Activated T-helper 17 cell treated with anti-CD3 and anti-CD28 coated beads, Interleukin-2, amount 50 U/mL, for 72 hours (primary cell): ENCODE data around the gene KRT74. TPM values are rescaled to one million over a fixed set of nuclear protein-coding genes. Genes with fewer than 3 reads are reported as not detected.
"Not testable (repeated sequence)": the region's sequence is repeated elsewhere in the genome, so short reads cannot be mapped to it uniquely, and the experiment has no call there.

Source experiments
- ATAC-seq: fragments of 150-1000 bp; cut with Tn5 transposase; replicated peaks from 2 replicates; pipeline ENCODE4 v1.10.0; 2021; ENCODE audit warnings: mild to moderate bottlenecking, moderate library complexity
- H3K27ac Mint-ChIP-seq: one replicate; pipeline ENCODE4 v1.8.0; 2022; ENCODE audit warnings: mixed read lengths
- H3K27me3 Mint-ChIP-seq: one replicate; pipeline ENCODE4 v1.8.0; 2022; ENCODE audit warnings: mixed read lengths
- H3K36me3 Mint-ChIP-seq: one replicate; pipeline ENCODE4 v1.8.0; 2022; ENCODE audit warnings: low read depth, mild to moderate bottlenecking, mixed read lengths
- H3K4me1 Mint-ChIP-seq: one replicate; pipeline ENCODE4 v1.8.0; 2022; ENCODE audit warnings: mixed read lengths
- H3K4me3 Mint-ChIP-seq: one replicate; pipeline ENCODE4 v1.8.0; 2022; ENCODE audit warnings: mild to moderate bottlenecking, mixed read lengths
- H3K9me3 Mint-ChIP-seq: one replicate; pipeline ENCODE4 v1.8.0; 2022; ENCODE audit warnings: mixed read lengths
- total RNA-seq, 2 donors: library from RNA; stranded (reverse); gene quantifications; one replicate each; pipeline ENCODE4 v1.2.3, GENCODE V29; 2022

Gene KRT74
- total RNA-seq, 2 donors from 2014 or later = not detected

DNA sequence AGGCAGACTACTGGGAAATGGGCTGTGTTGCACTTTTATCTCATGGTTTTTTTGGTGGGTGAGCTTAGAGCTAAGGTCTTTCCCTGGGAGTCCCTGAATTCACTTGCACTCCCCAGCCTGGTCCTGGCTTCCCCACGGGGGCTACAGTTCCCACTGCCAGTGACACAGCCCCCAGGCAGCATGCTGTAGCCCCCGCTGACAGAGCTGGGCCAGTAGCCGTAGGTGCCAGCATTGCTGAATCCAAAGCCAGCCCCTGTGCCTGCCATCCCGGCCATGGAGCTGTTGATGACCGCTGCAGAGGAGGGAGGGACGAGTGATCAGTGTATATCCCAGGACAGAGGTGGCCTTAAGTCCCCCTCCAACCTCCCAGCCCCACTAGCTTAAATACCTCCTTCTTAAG, 34.5 kb upstream of the KRT74 start:
- ATAC-seq = no peak
- H3K9me3 Mint-ChIP-seq = no peaks in the 10 kb centered on the region
- no peak overlapping the region for H3K4me3 Mint-ChIP-seq
- peaks cover 8% of the 10 kb centered on the region for H3K27me3 Mint-ChIP-seq
- H3K4me1 Mint-ChIP-seq = peaks cover 20% of the 10 kb centered on the region
- H3K27ac Mint-ChIP-seq = no peak overlapping the region
- no peaks in the 10 kb centered on the region for H3K36me3 Mint-ChIP-seq

GRCh38 chr12:52607314-52607713, 33.7 kb upstream of the KRT74 start:
- H3K27me3 Mint-ChIP-seq = peaks cover 8% of the 10 kb centered on the region
- peaks cover 20% of the 10 kb centered on the region for H3K4me1 Mint-ChIP-seq
- no peak for ATAC-seq
- H3K9me3 Mint-ChIP-seq = no peaks in the 10 kb centered on the region
- no peaks in the 10 kb centered on the region for H3K36me3 Mint-ChIP-seq
- H3K27ac Mint-ChIP-seq = no peak overlapping the region
- no peak overlapping the region for H3K4me3 Mint-ChIP-seq

- Mint-ChIP-seq H3K27me3 (peaks cover 7% of the 10 kb centered on the region), H3K4me1 (peaks cover 20% of the 10 kb centered on the region), H3K4me3 (no peak overlapping the region), H3K36me3 (no peaks in the 10 kb centered on the region), H3K9me3 (no peaks in the 10 kb centered on the region), H3K27ac (no peak overlapping the region)
- no peak for ATAC-seq
These were observed 33.1 kb upstream of the KRT74 start for GRCh38 chr12:52606581-52607218.

DNA sequence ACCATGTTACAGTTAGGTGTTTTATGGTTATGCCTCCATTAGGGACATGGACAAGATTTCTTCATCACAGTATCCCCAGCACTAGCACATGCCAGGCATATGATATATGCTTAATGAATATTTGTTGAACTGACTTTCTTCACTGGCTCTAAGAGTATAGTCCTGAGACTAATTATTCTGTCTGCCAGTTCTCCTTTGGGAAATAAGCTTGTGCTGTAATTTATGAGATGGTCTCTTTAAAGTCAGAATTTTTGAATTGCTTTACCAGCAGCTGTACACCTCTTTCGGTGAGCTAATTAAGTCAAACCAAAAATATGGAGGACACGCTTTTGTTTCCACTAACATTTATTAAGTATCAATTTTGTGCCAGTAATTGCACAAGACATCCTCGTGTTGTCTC, 32.5 kb upstream of the KRT74 start:
- Mint-ChIP-seq H3K9me3 (no peaks in the 10 kb centered on the region), H3K4me1 (peaks cover 20% of the 10 kb centered on the region), H3K27ac (no peak overlapping the region), H3K4me3 (no peak overlapping the region), H3K27me3 (peaks cover 5% of the 10 kb centered on the region), H3K36me3 (no peaks in the 10 kb centered on the region)
- no peak for ATAC-seq

DNA sequence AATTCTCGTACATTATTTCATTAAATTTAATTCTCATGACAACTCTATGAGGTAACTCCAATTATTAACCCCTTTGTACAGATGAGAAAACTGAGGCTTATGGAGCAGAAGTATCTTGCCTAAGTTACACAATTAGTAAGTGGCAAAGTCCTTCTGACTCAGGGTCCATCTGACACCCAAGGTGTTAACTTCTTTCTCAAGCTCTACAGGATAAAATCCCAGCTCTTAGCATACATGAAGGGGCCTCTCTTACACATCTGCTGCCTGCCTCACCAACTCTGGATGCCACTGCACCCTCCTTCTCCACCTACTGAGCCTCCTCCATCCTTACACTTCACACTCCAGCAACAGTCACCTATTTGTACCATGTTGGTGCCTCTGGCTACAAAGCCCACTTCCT, 31.9 kb upstream of the KRT74 start:
- no peak for ATAC-seq
- H3K27ac Mint-ChIP-seq = no peak overlapping the region
- peaks cover 5% of the 10 kb centered on the region for H3K27me3 Mint-ChIP-seq

DNA sequence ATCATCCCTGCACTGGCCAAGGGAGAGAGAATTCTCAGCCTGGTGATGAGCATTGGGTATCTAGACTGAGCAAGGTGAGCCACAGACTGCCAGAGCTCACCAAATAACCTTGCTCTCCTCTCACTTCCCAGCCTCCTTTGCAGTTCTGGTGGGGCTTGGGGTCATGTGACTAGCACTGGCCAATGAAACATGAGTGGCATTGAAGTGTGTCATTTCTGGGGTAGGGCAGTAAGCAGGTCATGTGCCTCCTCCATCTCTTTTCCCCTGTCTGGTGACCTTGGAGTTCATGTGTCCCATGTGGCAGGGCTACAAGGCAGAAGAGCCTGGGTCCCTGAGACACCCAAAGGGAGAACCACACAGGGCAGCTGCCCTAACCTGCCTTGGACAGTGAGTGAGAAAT, 31.2 kb upstream of the KRT74 start:
- H3K36me3 Mint-ChIP-seq = no peaks in the 10 kb centered on the region
- H3K27ac Mint-ChIP-seq = no peak overlapping the region
- H3K4me3 Mint-ChIP-seq = no peak overlapping the region
- H3K9me3 Mint-ChIP-seq = no peaks in the 10 kb centered on the region
- peaks cover 9% of the 10 kb centered on the region for H3K27me3 Mint-ChIP-seq
- peaks cover 20% of the 10 kb centered on the region for H3K4me1 Mint-ChIP-seq
- ATAC-seq = no peak

More for the DNA sequence above, 31.9 kb upstream of the KRT74 start:
- H3K36me3 Mint-ChIP-seq = no peaks in the 10 kb centered on the region
- no peak overlapping the region for H3K4me3 Mint-ChIP-seq
- no peaks in the 10 kb centered on the region for H3K9me3 Mint-ChIP-seq
- peaks cover 20% of the 10 kb centered on the region for H3K4me1 Mint-ChIP-seq

- H3K4me1 Mint-ChIP-seq = peaks cover 16% of the 10 kb centered on the region
- peaks cover 24% of the 10 kb centered on the region for H3K27me3 Mint-ChIP-seq
- no peaks in the 10 kb centered on the region for H3K9me3 Mint-ChIP-seq
- ATAC-seq = no peak
- H3K36me3 Mint-ChIP-seq = no peaks in the 10 kb centered on the region
- no peak overlapping the region for H3K27ac Mint-ChIP-seq
- no peak overlapping the region for H3K4me3 Mint-ChIP-seq
These were observed 29.7 kb upstream of the KRT74 start for GRCh38 chr12:52603314-52603713.

GRCh38 chr12:52602552-52602951, 28.9 kb upstream of the KRT74 start:
- Mint-ChIP-seq H3K4me1 (peaks cover 12% of the 10 kb centered on the region), H3K36me3 (no peaks in the 10 kb centered on the region), H3K27me3 (peaks cover 20% of the 10 kb centered on the region), H3K27ac (no peak overlapping the region), H3K9me3 (no peaks in the 10 kb centered on the region), H3K4me3 (no peak overlapping the region)
- ATAC-seq = no peak

DNA sequence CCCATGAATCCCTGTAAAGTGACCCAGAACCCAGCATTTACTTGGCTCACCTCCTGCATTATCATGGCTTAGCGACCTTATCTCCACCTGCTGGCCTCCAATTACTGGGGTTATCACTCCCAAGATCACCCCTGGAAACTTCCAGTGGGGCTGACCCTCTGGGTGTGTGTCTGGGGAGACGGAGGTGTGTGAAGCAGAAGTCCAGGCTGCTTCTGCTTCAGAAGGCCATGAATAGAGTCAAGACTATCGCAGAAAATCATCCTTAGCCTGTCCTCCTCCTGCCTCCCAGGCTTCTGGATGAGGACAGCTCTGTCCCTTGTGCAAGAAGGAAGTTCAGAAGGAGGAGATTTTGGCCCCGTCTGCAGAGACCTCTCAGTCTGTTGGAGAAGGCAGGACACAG, 28.0 kb upstream of the KRT74 start:
- Mint-ChIP-seq H3K4me3 (no peak overlapping the region), H3K9me3 (no peaks in the 10 kb centered on the region)
- no peak for ATAC-seq

GRCh38 chr12:52600941-52601481, 27.4 kb upstream of the KRT74 start, which contains the start of gene KRT72:
Gene KRT72, minus strand, starts transcription at chr12:52601463. Its CDS starts 11 bp downstream, at chr12:52601452.
- no peaks in the 10 kb centered on the region for H3K9me3 Mint-ChIP-seq
- no peak within 1 kb of the TSS for H3K27ac Mint-ChIP-seq
- H3K4me1 Mint-ChIP-seq = peaks cover 6% of the 10 kb centered on the region
- H3K4me3 Mint-ChIP-seq = no peak within 1 kb of the TSS
- H3K27me3 Mint-ChIP-seq = peaks cover 19% of the 10 kb centered on the region
- no peak for ATAC-seq
- no peaks in the 10 kb centered on the region for H3K36me3 Mint-ChIP-seq

More for the DNA sequence above, 28.0 kb upstream of the KRT74 start:
- no peak overlapping the region for H3K27ac Mint-ChIP-seq
- peaks cover 19% of the 10 kb centered on the region for H3K27me3 Mint-ChIP-seq
- H3K4me1 Mint-ChIP-seq = peaks cover 7% of the 10 kb centered on the region
- no peaks in the 10 kb centered on the region for H3K36me3 Mint-ChIP-seq

GRCh38 chr12:52600475-52600874, 26.8 kb upstream of the KRT74 start:
- Mint-ChIP-seq H3K4me1 (peaks cover under 1% of the 10 kb centered on the region), H3K36me3 (no peaks in the 10 kb centered on the region), H3K9me3 (no peaks in the 10 kb centered on the region), H3K27ac (no peak overlapping the region), H3K4me3 (no peak overlapping the region), H3K27me3 (peaks cover 19% of the 10 kb centered on the region)
- no peak for ATAC-seq

GRCh38 chr12:52600071-52600470, 26.4 kb upstream of the KRT74 start:
- no peak for ATAC-seq
- H3K36me3 Mint-ChIP-seq = no peaks in the 10 kb centered on the region
- H3K27me3 Mint-ChIP-seq = peaks cover 19% of the 10 kb centered on the region
- no peaks in the 10 kb centered on the region for H3K4me1 Mint-ChIP-seq
- H3K4me3 Mint-ChIP-seq = no peak overlapping the region
- no peak overlapping the region for H3K27ac Mint-ChIP-seq
- no peaks in the 10 kb centered on the region for H3K9me3 Mint-ChIP-seq

GRCh38 chr12:52598966-52599365, 25.3 kb upstream of the KRT74 start:
- Mint-ChIP-seq H3K27me3 (peaks cover 19% of the 10 kb centered on the region), H3K4me1 (no peaks in the 10 kb centered on the region), H3K36me3 (no peaks in the 10 kb centered on the region), H3K27ac (no peak overlapping the region), H3K9me3 (no peaks in the 10 kb centered on the region), H3K4me3 (no peak overlapping the region)
- no peak for ATAC-seq

DNA sequence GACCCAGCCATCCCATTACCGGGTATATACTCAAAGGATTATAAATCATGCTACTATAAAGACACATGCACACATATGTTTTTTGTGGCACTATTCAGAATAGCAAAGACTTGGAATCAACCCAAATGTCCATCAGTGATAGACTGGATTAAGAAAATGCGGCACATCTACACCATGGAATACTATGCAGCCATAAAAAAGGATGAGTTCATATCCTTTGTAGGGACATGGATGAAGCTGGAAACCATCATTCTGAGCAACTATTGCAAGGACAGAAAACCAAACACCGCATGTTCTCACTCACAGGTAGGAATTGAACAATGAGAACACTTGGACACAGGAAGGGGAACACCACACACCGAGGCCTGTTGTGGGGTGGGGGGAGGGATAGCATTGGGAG, 20.6 kb upstream of the KRT74 start:
- peaks cover 11% of the 10 kb centered on the region for H3K27me3 Mint-ChIP-seq
- not testable (repeated sequence) for H3K4me3 Mint-ChIP-seq, H3K4me1 Mint-ChIP-seq, H3K9me3 Mint-ChIP-seq, ATAC-seq, H3K36me3 Mint-ChIP-seq, H3K27ac Mint-ChIP-seq

DNA sequence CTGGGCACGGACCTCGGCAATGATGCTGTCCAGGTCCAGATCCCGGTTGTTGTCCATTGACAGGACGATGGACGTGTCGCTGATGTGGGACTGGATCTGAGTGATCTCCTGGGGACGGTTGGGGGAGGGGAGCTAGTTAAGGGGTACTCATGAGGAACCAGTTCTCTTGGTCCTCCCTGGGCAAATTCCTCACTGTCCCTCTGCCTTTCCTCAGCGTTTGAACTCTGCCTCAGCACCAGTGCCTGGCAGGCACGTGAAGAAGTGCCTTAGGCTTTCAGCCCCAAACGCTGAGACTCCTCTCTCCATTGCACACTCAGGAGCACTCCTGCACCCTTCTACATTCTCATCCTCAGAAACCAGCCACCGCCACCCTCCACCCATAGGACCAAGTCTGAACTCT, 17.9 kb upstream of the KRT74 start:
- Mint-ChIP-seq H3K4me3 (no peak overlapping the region), H3K9me3 (no peaks in the 10 kb centered on the region), H3K36me3 (no peaks in the 10 kb centered on the region), H3K4me1 (no peaks in the 10 kb centered on the region), H3K27me3 (peaks cover 3% of the 10 kb centered on the region), H3K27ac (no peak overlapping the region)
- no peak for ATAC-seq
